HEK293 (cell line): ENCODE data around the gene SPIN3.

ENCODE experiments used
- CTCF ChIA-PET: fragments of 350-600 bp; formaldehyde crosslinking; extraction: SDS; loops from one replicate; lab custom pipeline; 2021; ENCODE audit warnings: antibody characterized with exemption; lab: Yijun Ruan, JAX
- POLR2A ChIA-PET: fragments of 300-600 bp; formaldehyde crosslinking; extraction: SDS; loops from one replicate; lab custom pipeline; 2020; ENCODE audit warnings: antibody characterized with exemption, inconsistent platforms; lab: Yijun Ruan, JAX
- H3K27ac ChIP-seq: fragments of 200-500 bp; sonication (Bioruptor generic); 2 replicates; pipeline ENCODE4 v1.5.1; 2014; ENCODE audit warnings: low read depth, low read length, control low read depth, inconsistent platforms; ENCODE audit errors: extremely low read depth
- H3K36me3 ChIP-seq, 2 experiments: fragments of 200-500 bp in 1 of 2; sonication (Bioruptor generic) in 1 of 2; 1 replicate in 1 of 2; 2 replicates in 1 of 2; pipeline ENCODE4 v1.5.1; 2014 to 2017; ENCODE audit warnings: inconsistent platforms in 2 of 2, low read length in 2 of 2; ENCODE audit not compliant: control insufficient read depth in 2 of 2, insufficient read depth in 1 of 2
- H3K4me1 ChIP-seq: fragments of 200-500 bp; sonication (Bioruptor generic); 2 replicates; pipeline ENCODE4 v1.5.1; 2014; ENCODE audit warnings: mild to moderate bottlenecking, low read length, inconsistent platforms; ENCODE audit not compliant: control insufficient read depth, insufficient read depth
- H3K4me3 ChIP-seq: 2 replicates; pipeline ENCODE4 v1.5.1; 2011; ENCODE audit warnings: low read depth, mild to moderate bottlenecking, control low read depth, low read length, moderate library complexity
- H3K9me3 ChIP-seq: fragments of 200-500 bp; sonication (Bioruptor generic); 2 replicates; pipeline ENCODE4 v1.5.1; 2014; ENCODE audit warnings: low read depth, low read length, inconsistent platforms; ENCODE audit not compliant: control insufficient read depth, insufficient read depth
- EGR2 ChIP-seq: fragments of 450-650 bp; formaldehyde crosslinking; IDR thresholded peaks from 2 replicates; pipeline ENCODE4 v1.5.1; 2016; ENCODE audit warnings: low read depth, missing biosample characterization, missing genetic modification characterization
- IKZF3 ChIP-seq: fragments of 450-650 bp; IDR thresholded peaks from 2 replicates; pipeline ENCODE4 v1.5.0; 2018; ENCODE audit warnings: missing biosample characterization, mild to moderate bottlenecking, missing genetic modification characterization, moderate library complexity
- KLF9 ChIP-seq: fragments of 450-650 bp; formaldehyde crosslinking; IDR thresholded peaks from 2 replicates; pipeline ENCODE4 v1.5.1; 2016; ENCODE audit warnings: missing biosample characterization, missing genetic modification characterization, low read depth
- SCRT2 ChIP-seq: fragments of 450-650 bp; formaldehyde crosslinking; IDR thresholded peaks from 2 replicates; pipeline ENCODE4 v1.5.1; 2016; ENCODE audit warnings: missing biosample characterization, missing genetic modification characterization
- ZBTB48 ChIP-seq: fragments of 450-650 bp; formaldehyde crosslinking; IDR thresholded peaks from 2 replicates; pipeline ENCODE4 v1.5.1; 2016; ENCODE audit warnings: missing biosample characterization, missing genetic modification characterization
- ZFP3 ChIP-seq: fragments of 450-650 bp; formaldehyde crosslinking; IDR thresholded peaks from 2 replicates; pipeline ENCODE4 v1.5.1; 2016; ENCODE audit warnings: low read depth, missing biosample characterization, missing genetic modification characterization
- ZFP37 ChIP-seq: fragments of 450-650 bp; formaldehyde crosslinking; IDR thresholded peaks from 2 replicates; pipeline ENCODE4 v1.5.1; 2016; ENCODE audit warnings: missing biosample characterization, missing genetic modification characterization
- ZNF202 ChIP-seq: fragments of 450-650 bp; formaldehyde crosslinking; IDR thresholded peaks from 2 replicates; pipeline ENCODE4 v1.5.1; 2016; ENCODE audit warnings: missing biosample characterization, missing genetic modification characterization, borderline replicate concordance
- ZNF211 ChIP-seq: fragments of 450-650 bp; formaldehyde crosslinking; IDR thresholded peaks from 2 replicates; pipeline ENCODE4 v1.5.1; 2016; ENCODE audit warnings: low read depth, missing biosample characterization, missing genetic modification characterization
- ZNF302 ChIP-seq: fragments of 450-650 bp; formaldehyde crosslinking; IDR thresholded peaks from 2 replicates; pipeline ENCODE4 v1.5.1; 2016; ENCODE audit warnings: missing biosample characterization, missing genetic modification characterization, low read depth
- ZNF366 ChIP-seq: fragments of 450-650 bp; formaldehyde crosslinking; conservative IDR thresholded peaks from 2 replicates; pipeline ENCODE4 v1.5.1; 2016; ENCODE audit warnings: missing biosample characterization, missing genetic modification characterization
- ZNF510 ChIP-seq: fragments of 450-650 bp; formaldehyde crosslinking; IDR thresholded peaks from 2 replicates; pipeline ENCODE4 v1.5.1; 2018; ENCODE audit warnings: mild to moderate bottlenecking, missing genetic modification characterization, missing biosample characterization; ENCODE audit not compliant: insufficient replicate concordance
- ZNF514 ChIP-seq: fragments of 450-650 bp; formaldehyde crosslinking; IDR thresholded peaks from 2 replicates; pipeline ENCODE4 v1.5.1; 2016; ENCODE audit warnings: missing biosample characterization, missing genetic modification characterization
- ZNF670 ChIP-seq: fragments of 450-650 bp; formaldehyde crosslinking; IDR thresholded peaks from 2 replicates; pipeline ENCODE4 v1.5.1; 2016; ENCODE audit warnings: missing biosample characterization, missing genetic modification characterization, low read depth
- ZNF768 ChIP-seq: fragments of 450-650 bp; formaldehyde crosslinking; IDR thresholded peaks from 2 replicates; pipeline ENCODE4 v1.5.1; 2018; ENCODE audit warnings: missing biosample characterization, mild to moderate bottlenecking, missing genetic modification characterization
- TF ChIP-seq, protein P1 (sequence below): fragments of 450-650 bp; formaldehyde crosslinking; IDR thresholded peaks from 2 replicates; pipeline ENCODE4 v1.5.1; 2016; ENCODE audit warnings: missing biosample characterization, missing genetic modification characterization
- TF ChIP-seq, protein P2 (sequence below): fragments of 450-650 bp; formaldehyde crosslinking; IDR thresholded peaks from 2 replicates; pipeline ENCODE4 v1.5.1; 2017; ENCODE audit warnings: missing biosample characterization, missing genetic modification characterization
- TF ChIP-seq, protein P3 (sequence below): fragments of 450-650 bp; formaldehyde crosslinking; optimal IDR thresholded peaks from 2 replicates; pipeline ENCODE3; 2016; ENCODE audit warnings: missing biosample characterization, mild to moderate bottlenecking, missing genetic modification characterization
- TF ChIP-seq, protein P4 (sequence below): fragments of 450-650 bp; formaldehyde crosslinking; IDR thresholded peaks from 2 replicates; pipeline ENCODE4 v1.5.1; 2016; ENCODE audit warnings: missing biosample characterization, missing genetic modification characterization
- TF ChIP-seq, protein P5 (sequence below): fragments of 450-650 bp; formaldehyde crosslinking; IDR thresholded peaks from 2 replicates; pipeline ENCODE4 v1.5.1; 2016; ENCODE audit warnings: missing biosample characterization, missing genetic modification characterization
- TF ChIP-seq, protein P6 (sequence below): fragments of 450-650 bp; formaldehyde crosslinking; IDR thresholded peaks from 2 replicates; pipeline ENCODE4 v1.5.1; 2016; ENCODE audit warnings: missing biosample characterization, missing genetic modification characterization

Gene SPIN3

DNA sequence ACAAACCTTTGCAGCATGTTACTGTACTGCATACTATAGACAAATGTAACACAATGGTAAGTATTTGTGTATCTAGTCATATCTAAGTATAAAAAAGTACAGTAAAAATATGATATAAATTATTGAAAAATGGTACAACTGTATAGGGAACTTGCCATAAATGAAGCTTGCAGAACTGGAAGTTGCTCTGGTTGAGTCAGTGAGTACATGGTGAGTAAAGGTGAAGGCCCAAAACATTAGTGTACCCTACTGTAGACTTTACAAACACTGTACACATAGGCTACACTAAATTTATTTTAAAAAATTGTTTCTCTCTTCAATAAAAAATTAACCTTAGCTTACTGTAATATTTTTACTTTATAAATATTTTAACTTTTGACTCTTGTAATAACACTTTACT lies 25.8 kb downstream of the SPIN3 start:
- ChIA-PET POLR2A (no interaction called here), CTCF (interaction anchor here (0.7 kb wide), 1 partner anchor 21 kb away, joined by 3 read pairs; no protein-coding TSS in a partner anchor)
- Histone ChIP-seq H3K36me3 (peaks cover 0 to 6% of the 10 kb centered on the region in 2 experiments; a peak in 1 of 3 replicates), H3K4me3 (no peak overlapping the region), H3K27ac (no peak overlapping the region), H3K9me3 (no peaks in the 10 kb centered on the region), H3K4me1 (no peaks in the 10 kb centered on the region)
- TF ChIP-seq ZNF366 (no peak), ZFP37 (tag by site-specific recombination) (no peak), ZNF768 (tag by site-specific recombination) (no peak), ZNF211 (tag by site-specific recombination) (no peak), ZNF302 (tag by site-specific recombination) (no peak), ZBTB48 (no peak), ZNF202 (tag by site-specific recombination) (no peak), ZNF514 (tag by site-specific recombination) (no peak), KLF9 (tag by site-specific recombination) (no peak), SCRT2 (tag by site-specific recombination) (no peak), ZFP3 (tag by site-specific recombination) (no peak), IKZF3 (tag by site-specific recombination) (no peak), ZNF510 (no peak), ZNF670 (no peak)
- TF ChIP-seq, protein P1, sequence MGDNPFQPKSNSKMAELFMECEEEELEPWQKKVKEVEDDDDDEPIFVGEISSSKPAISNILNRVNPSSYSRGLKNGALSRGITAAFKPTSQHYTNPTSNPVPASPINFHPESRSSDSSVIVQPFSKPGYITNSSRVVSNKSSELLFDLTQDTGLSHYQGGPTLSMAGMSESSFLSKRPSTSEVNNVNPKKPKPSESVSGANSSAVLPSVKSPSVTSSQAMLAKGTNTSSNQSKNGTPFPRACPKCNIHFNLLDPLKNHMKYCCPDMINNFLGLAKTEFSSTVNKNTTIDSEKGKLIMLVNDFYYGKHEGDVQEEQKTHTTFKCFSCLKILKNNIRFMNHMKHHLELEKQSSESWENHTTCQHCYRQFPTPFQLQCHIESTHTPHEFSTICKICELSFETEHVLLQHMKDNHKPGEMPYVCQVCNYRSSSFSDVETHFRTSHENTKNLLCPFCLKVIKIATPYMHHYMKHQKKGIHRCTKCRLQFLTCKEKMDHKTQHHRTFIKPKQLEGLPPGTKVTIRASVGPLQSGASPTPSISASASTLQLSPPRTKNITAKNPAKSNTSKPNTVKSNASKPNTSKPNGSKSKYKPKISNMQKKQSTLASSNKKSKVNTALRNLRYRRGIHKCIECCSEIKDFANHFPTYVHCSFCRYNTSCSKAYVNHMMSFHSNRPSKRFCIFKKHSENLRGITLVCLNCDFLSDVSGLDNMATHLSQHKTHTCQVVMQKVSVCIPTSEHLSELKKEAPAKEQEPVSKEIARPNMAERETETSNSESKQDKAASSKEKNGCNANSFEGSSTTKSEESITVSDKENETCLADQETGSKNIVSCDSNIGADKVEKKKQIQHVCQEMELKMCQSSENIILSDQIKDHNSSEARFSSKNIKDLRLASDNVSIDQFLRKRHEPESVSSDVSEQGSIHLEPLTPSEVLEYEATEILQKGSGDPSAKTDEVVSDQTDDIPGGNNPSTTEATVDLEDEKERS (tag by site-specific recombination) = no peak
- TF ChIP-seq, protein P2, sequence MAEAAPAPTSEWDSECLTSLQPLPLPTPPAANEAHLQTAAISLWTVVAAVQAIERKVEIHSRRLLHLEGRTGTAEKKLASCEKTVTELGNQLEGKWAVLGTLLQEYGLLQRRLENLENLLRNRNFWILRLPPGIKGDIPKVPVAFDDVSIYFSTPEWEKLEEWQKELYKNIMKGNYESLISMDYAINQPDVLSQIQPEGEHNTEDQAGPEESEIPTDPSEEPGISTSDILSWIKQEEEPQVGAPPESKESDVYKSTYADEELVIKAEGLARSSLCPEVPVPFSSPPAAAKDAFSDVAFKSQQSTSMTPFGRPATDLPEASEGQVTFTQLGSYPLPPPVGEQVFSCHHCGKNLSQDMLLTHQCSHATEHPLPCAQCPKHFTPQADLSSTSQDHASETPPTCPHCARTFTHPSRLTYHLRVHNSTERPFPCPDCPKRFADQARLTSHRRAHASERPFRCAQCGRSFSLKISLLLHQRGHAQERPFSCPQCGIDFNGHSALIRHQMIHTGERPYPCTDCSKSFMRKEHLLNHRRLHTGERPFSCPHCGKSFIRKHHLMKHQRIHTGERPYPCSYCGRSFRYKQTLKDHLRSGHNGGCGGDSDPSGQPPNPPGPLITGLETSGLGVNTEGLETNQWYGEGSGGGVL (tag by site-specific recombination) = no peak
- TF ChIP-seq, protein P3, sequence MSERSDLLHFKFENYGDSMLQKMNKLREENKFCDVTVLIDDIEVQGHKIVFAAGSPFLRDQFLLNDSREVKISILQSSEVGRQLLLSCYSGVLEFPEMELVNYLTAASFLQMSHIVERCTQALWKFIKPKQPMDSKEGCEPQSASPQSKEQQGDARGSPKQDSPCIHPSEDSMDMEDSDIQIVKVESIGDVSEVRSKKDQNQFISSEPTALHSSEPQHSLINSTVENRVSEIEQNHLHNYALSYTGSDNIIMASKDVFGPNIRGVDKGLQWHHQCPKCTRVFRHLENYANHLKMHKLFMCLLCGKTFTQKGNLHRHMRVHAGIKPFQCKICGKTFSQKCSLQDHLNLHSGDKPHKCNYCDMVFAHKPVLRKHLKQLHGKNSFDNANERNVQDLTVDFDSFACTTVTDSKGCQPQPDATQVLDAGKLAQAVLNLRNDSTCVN (tag by site-specific recombination) = no peak
- TF ChIP-seq, protein P4, sequence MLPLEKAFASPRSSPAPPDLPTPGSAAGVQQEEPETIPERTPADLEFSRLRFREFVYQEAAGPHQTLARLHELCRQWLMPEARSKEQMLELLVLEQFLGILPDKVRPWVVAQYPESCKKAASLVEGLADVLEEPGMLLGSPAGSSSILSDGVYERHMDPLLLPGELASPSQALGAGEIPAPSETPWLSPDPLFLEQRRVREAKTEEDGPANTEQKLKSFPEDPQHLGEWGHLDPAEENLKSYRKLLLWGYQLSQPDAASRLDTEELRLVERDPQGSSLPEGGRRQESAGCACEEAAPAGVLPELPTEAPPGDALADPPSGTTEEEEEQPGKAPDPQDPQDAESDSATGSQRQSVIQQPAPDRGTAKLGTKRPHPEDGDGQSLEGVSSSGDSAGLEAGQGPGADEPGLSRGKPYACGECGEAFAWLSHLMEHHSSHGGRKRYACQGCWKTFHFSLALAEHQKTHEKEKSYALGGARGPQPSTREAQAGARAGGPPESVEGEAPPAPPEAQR = no peak

DNA sequence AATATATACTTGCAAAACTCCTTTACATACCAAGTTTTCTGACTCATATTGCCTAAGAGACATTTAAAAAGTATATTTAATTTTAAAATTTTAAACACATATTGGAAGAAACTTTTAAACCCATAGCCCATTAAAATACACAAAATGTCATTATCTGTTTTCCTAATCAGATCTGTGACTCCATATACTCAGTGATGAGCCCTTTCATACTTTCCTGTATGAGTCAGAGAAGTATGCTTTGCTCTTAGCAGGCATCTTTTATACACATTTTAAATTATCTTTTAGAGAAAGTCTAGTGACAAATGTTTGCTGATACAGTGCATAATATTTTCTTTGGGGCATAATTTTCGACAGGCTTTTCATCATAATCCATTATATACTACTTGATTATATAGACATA lies 26.4 kb downstream of the SPIN3 start:
- no peaks in the 10 kb centered on the region for H3K4me1 ChIP-seq
- CTCF ChIA-PET = no interaction called here
- POLR2A ChIA-PET = no interaction called here
- H3K36me3 ChIP-seq = peaks cover 0 to 6% of the 10 kb centered on the region in 2 experiments; a peak in 1 of 3 replicates
- H3K27ac ChIP-seq = no peak overlapping the region
- H3K4me3 ChIP-seq = no peak overlapping the region
- TF ChIP-seq, protein P5, sequence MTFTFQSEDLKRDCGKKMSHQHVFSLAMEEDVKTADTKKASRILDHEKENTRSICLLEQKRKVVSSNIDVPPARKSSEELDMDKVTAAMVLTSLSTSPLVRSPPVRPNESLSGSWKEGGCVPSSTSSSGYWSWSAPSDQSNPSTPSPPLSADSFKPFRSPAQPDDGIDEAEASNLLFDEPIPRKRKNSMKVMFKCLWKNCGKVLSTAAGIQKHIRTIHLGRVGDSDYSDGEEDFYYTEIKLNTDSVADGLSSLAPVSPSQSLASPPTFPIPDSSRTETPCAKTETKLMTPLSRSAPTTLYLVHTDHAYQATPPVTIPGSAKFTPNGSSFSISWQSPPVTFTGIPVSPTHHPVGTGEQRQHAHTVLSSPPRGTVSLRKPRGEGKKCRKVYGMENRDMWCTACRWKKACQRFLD (tag by site-specific recombination) = no peak
- TF ChIP-seq, protein P6, sequence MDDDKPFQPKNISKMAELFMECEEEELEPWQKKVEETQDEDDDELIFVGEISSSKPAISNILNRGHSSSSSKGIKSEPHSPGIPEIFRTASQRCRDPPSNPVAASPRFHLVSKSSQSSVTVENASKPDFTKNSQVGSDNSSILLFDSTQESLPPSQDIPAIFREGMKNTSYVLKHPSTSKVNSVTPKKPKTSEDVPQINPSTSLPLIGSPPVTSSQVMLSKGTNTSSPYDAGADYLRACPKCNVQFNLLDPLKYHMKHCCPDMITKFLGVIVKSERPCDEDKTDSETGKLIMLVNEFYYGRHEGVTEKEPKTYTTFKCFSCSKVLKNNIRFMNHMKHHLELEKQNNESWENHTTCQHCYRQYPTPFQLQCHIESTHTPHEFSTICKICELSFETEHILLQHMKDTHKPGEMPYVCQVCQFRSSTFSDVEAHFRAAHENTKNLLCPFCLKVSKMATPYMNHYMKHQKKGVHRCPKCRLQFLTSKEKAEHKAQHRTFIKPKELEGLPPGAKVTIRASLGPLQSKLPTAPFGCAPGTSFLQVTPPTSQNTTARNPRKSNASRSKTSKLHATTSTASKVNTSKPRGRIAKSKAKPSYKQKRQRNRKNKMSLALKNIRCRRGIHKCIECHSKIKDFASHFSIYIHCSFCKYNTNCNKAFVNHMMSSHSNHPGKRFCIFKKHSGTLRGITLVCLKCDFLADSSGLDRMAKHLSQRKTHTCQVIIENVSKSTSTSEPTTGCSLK = no peak
- no peak for TF ChIP-seq EGR2
- TF ChIP-seq, all 188 proteins: peak for 0
- no peaks in the 10 kb centered on the region for H3K9me3 ChIP-seq
